ENCODE data around the gene ZNF652.
A peak's percentile ranks its signal among the peaks of the same experiment; 100 is the strongest.
"Not testable (repeated sequence)": the region's sequence is repeated elsewhere in the genome, so short reads cannot be mapped to it uniquely, and the experiment has no call there.

ZNF652 gene

GRCh38 chr17:49298371-49298976 is 63.6 kb downstream of the ZNF652 start:
- DNase-seq = no peak

- no peak for DNase-seq
Observed at GRCh38 chr17:49297141-49297540, 64.9 kb downstream of the ZNF652 start.

GRCh38 chr17:49294122-49294521 is 67.9 kb downstream of the ZNF652 start:
- DNase-seq = no peak

DNA sequence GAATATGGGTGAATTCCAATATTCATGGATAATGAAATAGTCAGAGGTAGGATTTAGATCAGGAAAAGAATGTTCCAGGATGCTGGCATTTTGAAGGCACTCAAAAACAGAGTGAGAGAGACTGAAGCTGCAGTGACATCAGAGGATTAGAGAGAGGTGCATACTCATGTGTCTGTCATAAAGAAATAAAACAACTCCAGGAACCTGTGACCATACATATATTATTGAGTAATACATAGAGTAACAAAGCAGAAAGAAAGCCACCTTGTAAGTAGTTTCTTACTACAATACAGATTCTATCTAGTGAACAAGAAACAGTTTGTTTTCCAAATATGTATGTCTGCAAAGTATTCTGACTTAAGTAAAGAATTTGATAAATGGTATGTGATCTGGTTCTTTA is 69.1 kb downstream of the ZNF652 start:
- DNase-seq = no peak

GRCh38 chr17:49291929-49292328 is 70.1 kb downstream of the ZNF652 start:
- no peak for DNase-seq

GRCh38 chr17:49290690-49291359 is 71.2 kb downstream of the ZNF652 start:
- DNase-seq = peak; percentile 1

DNA sequence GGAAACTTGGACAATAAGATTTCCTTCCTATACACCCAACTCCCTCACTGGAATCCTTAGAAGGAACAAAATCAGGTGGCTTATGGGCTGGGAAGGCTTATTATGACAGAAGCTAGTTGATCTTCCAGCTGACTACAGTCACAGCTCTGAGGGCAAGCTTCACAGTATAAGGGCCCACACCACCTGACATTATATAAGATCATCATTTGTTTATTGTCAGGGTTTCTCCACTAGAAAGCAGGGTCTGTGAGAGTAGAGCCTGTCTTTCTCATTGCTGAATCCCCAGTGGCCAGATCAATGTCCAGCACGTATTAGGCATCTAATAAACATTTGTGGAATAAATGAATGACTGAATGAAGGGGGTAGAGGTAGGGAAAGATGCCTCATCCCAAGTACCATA is 73.7 kb downstream of the ZNF652 start:
- DNase-seq = no peak

DNA sequence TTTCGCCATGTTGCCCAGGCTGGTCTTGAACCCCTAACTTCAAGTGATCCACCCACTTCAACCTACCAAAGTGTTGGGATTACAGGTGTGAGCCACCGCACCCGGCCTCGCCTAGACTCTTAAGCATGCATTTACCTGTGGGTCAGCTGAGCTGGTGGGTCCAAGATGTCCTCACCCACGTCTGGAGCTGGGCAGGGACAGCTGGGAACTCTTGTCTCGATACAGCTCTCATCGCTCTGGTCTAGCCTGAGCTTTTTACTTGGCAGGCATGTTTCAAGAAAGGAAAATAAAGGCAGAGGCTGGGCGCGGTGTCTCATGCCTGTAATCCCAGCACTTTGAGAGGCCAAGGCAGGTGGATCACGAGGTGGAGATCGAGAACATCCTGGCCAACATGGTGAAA is 74.6 kb downstream of the ZNF652 start:
- DNase-seq = no peak

DNA sequence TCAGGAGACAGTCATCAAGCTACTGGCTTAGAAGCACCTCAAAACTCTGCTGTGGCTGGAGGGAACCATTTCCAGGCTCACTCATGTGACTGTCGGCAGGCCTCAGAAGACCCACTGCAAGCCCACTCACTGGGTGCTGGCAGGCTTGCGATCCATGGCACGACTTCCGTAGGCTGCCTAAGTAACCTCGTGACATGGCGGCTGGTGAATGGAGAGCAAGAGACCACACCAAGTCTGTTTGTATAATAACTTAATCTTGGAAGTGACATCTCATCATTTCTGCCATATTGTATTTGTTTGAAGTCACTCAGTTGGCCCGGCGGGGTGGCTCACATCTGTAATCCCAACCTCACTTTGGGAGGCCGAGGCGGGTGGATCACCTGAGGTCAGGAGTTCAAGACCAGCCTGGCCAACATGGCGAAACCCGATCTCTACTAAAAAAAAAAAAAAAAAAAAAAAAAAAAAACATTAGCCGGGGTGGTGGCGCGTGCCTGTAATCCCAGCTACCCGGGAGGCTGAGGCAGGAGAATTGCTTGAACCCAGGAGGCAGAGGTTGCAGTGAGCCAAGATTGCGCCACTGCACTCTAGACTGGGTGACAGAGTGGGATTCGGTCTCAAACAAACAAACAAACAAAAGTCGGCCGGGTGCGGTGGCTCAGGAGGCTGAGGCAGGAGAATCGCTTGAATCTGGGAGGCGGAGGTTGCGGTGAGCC is 75.6 kb downstream of the ZNF652 start:
- DNase-seq = not testable (repeated sequence)

DNA sequence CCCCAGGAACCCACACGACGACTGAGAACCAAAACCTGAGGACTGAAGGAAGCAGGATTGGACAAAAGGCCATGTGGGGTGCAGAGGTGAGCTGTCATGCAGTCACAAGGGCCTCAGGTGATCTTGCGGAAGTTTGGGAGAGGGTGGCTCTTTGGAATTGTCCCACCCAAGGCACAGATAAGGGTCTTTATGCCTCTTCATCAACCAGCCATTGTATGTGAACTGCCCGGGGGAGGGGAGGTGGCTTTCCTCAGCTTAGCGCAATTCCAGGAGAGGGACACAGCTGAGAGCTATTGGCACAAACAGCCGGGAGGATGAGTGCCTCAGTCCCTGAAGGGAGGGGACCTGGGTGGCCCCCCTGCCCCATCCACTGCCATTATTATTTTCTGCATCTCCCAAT is 76.3 kb downstream of the ZNF652 start:
- DNase-seq = no peak

DNA sequence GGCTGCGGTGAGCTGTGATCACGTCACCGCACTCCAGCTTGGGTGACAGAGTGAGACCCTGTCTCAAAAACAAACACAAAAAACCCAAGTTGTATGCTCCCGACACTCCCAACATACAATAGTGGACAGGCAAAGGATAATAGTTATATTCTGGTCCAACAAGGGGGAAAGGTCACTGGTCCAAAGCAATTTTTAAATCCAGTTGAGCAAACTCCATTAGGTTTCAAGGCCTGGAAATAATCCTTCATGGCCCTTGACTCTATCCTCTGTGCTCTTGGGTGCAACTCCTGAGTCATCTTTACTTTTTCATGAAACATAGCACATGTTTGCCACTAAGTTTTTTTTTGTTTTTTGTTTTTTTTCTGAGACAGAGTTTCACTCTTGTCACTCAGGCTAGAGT is 81.1 kb downstream of the ZNF652 start:
- DNase-seq = no peak

DNA sequence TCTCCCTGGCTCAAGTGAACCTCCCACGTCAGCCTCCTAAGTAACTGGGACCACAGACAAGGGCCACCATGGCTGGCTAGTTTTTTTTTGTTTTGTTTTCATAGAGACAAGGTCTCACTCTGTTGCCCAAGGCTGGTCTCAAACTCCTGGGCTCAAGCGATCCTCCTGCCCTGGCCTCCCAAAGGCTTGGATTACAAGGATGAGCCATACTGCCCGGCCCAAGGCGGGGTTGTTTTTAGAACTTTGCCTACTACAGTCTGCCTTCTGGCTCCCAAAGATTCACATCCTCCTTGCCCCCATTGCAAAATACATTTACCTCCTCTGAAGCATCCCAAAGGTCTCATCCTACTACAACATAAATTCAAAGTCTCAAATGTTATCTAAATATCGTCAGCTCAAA is 82.0 kb downstream of the ZNF652 start:
- no peak for DNase-seq

- not testable (repeated sequence) for DNase-seq
Observed at GRCh38 chr17:49279263-49280015, 82.6 kb downstream of the ZNF652 start.

DNA sequence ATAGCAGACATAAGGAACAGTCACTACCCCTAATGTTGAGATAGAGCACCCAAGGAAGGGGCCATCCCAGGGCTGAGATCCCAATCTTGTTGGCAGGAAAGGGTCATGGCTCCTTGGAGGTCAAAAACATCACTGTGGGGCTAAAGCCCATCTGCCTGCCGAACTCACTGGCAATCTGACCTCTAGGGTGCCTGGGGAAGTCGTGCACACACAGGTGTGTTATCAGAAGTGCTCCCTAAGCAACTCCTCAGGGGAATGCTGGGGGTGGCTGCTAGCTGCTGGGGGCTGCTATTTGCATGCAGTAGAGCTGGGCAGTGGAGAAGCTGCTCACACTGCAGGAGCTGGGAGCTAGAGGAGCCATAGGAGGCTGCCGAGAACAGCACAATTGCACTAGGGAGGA is 84.0 kb downstream of the ZNF652 start:
- DNase-seq = no peak

GRCh38 chr17:49277638-49278037 is 84.4 kb downstream of the ZNF652 start:
- DNase-seq = no peak

GRCh38 chr17:49275981-49276380 is 86.1 kb downstream of the ZNF652 start:
- DNase-seq = not testable (repeated sequence)

GRCh38 chr17:49269356-49269755 is 92.7 kb downstream of the ZNF652 start:
- no peak for DNase-seq

GRCh38 chr17:49267912-49268311 is 94.1 kb downstream of the ZNF652 start:
- DNase-seq = no peak

DNA sequence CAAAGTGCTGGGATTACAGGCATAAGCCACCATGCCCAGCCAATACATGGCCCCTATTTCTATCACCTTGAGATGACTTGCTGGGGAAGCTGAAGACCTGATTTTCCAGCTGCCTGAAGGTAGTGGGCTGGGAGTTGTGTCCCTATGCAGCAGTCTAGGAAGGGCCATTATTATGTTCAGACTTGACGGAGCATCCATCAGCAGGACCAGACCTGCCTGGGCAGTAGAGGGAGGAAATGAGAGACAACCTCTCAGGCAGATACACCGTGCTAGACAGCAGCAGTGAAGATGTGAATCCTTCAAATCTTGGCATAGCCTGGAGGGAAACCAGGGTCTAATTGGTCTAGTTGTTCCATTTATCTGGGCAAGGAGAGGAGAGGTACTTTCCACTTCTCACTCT is 95.8 kb downstream of the ZNF652 start:
- no peak for DNase-seq

DNA sequence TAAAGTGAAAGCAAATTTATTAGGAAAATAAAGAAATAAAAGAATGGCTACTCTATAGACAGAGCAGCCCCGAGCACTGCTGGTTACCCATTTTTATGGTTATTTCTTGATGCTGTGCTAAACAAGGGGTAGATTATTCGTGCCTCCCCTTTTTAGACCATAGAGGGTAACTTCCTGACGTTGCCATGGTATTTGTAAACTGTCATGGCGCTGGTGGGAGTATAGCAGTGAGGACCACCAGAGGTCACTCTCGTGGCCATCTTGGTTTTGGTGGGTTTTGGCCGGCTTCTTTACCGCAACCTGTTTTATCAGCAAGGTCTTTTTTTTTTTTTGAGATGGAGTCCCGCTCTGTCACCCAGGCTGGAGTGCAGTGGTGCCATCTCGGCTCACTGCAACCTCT is 100.5 kb downstream of the ZNF652 start:
- DNase-seq = not testable (repeated sequence)

GRCh38 chr17:49260817-49261291 is 101.2 kb downstream of the ZNF652 start:
- no peak for DNase-seq

DNA sequence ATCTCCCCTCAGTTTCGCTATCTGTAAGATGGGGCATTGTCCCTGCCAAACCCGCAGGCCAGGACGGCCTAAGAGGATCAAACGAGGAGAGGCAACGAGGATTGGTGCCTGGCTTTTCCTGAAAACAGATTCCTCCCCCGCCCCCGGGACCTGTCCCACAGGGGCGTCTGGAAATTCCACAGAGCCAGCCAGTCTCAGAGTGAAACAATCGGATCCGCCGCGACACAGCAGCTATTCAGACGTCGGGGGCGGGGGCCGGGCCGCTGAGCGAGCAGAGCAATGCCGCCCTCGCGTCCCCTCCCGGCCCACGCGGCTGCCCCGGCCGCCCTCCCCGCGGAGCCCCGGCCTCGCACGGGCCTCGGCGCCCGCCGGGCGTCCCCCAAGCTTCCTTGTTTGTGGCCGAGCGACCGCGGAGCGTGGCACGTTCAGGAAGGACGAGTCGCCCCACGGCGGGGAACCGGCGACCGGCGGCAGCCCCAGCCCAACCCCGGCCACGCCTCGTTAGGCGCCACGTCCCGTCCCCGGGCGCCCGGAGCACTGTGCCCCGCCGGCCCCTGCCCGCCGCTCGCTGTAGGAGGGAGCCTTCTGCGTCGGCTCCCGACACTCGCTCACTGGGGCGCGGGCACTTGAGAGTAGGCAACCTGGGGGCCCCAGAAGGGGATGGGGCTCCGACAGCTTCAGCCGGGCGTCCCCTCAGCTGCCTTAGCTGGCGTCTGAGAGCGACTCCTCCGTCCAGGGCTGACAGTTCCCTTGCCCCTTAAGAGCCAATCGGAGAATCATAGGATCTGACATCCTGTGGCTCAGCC is 101.8 kb downstream of the ZNF652 start:
- DNase-seq = peak; percentile 9

DNA sequence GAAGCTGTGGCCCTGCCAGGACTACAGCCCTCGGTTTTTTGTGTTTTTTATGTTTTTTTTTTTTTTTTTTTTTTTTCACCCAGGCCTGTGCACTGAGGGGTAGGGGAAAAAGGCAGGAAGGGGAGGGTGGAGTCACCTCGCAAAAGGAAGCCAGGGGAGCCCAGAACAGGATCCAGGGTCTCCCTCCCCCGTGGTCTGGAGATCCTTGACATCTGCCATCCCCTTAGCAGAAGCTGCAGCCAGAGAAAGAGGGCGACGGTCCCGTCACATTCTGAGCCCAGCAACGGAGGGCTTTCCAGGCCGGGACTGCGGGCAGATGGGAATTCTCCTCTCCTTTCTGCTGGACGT is 102.4 kb downstream of the ZNF652 start:
- DNase-seq = no peak

Measured in DMS79 treated with DMSO at 0.1 percent for 48 hours (cell line).